ENCODE results near the gene ANGPTL5. TPM values are rescaled to one million over a fixed set of nuclear protein-coding genes. Genes with fewer than 3 reads are reported as not detected.

Gene ANGPTL5
- total RNA-seq, 2 experiments from 2014 or later, result not detected

DNA sequence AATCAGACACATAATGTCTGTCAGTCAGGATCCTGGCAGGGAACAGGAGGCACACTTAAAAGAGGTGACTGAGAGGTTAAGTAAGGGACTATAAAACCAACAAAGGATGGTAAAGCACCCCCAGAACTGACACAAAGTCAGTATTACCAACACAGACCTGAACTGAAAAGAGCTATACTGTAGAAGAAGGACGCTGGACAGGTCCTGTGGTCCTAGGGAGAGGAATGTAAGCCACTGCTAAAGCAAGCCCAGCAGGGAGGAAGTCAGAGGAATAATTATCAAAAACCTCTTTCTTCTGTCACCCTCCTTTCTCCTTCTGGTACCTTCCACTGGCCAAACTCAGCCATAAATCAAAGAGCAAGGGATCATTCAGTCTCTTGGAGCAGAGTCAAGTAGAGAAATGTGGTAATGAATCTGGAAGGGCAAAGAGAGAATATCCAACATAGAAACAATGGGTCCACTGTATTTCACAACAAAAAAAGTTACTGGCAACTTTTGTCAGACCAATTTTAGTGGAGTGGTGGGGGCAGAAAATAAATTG is 33.4 kb upstream of the ANGPTL5 start:
- Mint-ChIP-seq H3K36me3 (ENCODE audit: low read depth) (no peaks in the 10 kb centered on the region), H3K4me3 (no peak overlapping the region), H3K27me3 (no peaks in the 10 kb centered on the region), H3K27ac (no peak overlapping the region), H3K4me1 (ENCODE audit: low read depth) (no peaks in the 10 kb centered on the region), H3K9me3 (no peaks in the 10 kb centered on the region)
- intact Hi-C loops (cut with micrococcal nuclease), result no loop called here
- ATAC-seq (no peak), DNase-seq (no peak)
- TF ChIP-seq CTCF (IDR thresholded peaks at IDR 0.05), result no peak
- POLR2A ChIA-PET, result no interaction called here
- CTCF ChIA-PET, result no interaction called here

DNA sequence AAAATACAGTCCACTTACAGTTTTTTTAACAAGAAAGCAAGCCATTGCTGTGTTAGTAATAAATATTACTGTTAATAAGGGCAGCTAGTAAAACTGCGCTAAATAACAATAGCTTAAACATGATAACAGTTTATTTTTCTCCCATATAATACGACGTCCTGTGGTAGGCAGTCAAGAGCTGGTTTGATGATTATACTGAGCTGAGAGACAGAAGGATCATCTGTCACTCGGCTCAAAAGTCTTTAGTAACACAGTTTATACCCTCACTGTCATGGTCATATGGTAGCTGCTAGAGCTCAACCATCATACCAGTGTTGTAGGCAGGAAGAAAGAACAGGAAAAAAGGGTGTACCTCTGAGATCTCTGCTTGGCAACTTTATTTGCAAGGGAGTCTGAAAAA is 29.1 kb upstream of the ANGPTL5 start:
- CTCF ChIA-PET, result interaction anchor here (1.3 to 1.5 kb wide), 2 partner anchors 62 to 85 kb away, joined by 5 to 6 read pairs; no protein-coding TSS in a partner anchor

DNA sequence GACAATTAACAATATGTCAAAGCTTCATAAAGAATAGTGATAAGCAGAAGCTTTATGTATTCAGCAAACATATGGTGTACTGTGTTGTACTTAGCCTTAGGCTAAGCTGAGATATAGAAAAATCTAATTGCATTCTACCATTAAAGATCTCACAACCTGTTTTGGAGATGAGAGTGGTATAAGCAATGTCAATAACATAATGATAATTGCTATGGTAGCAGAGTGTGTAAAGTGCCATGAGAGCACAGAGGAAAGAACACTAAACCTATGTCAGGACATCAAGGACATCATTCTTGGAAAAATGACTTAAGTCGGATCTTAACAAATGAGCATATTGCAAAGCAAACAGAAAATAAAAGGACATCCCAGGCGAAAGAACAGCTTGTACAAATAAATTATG is 28.6 kb upstream of the ANGPTL5 start:
- POLR2A ChIA-PET, result no interaction called here
- Mint-ChIP-seq H3K4me3 (no peak overlapping the region), H3K4me1 (ENCODE audit: low read depth) (no peaks in the 10 kb centered on the region), H3K36me3 (ENCODE audit: low read depth) (no peaks in the 10 kb centered on the region), H3K27ac (no peak overlapping the region), H3K9me3 (no peaks in the 10 kb centered on the region), H3K27me3 (no peaks in the 10 kb centered on the region)
- no peak for TF ChIP-seq CTCF (IDR thresholded peaks at IDR 0.05)
- intact Hi-C loops (cut with micrococcal nuclease), result no loop called here
- ATAC-seq (no peak), DNase-seq (no peak)
- CTCF ChIA-PET, result interaction anchor here (1.3 to 1.5 kb wide), 2 partner anchors 63 to 84 kb away, joined by 5 to 6 read pairs; no protein-coding TSS in a partner anchor

More for the DNA sequence above, 29.1 kb upstream of the ANGPTL5 start:
- H3K27me3 Mint-ChIP-seq, result no peaks in the 10 kb centered on the region
- H3K9me3 Mint-ChIP-seq, result no peaks in the 10 kb centered on the region
- TF ChIP-seq CTCF (IDR thresholded peaks at IDR 0.05), result no peak
- no peaks in the 10 kb centered on the region for H3K4me1 Mint-ChIP-seq (ENCODE audit: low read depth)
- H3K36me3 Mint-ChIP-seq (ENCODE audit: low read depth), result no peaks in the 10 kb centered on the region
- no peak overlapping the region for H3K4me3 Mint-ChIP-seq
- DNase-seq (no peak), ATAC-seq (no peak)
- POLR2A ChIA-PET, result no interaction called here
- no peak overlapping the region for H3K27ac Mint-ChIP-seq
- intact Hi-C loops (cut with micrococcal nuclease), result no loop called here

GRCh38 chr11:101940901-101941520 is 24.7 kb upstream of the ANGPTL5 start:
- Mint-ChIP-seq H3K4me3 (no peak overlapping the region), H3K9me3 (no peaks in the 10 kb centered on the region), H3K27me3 (no peaks in the 10 kb centered on the region), H3K4me1 (ENCODE audit: low read depth) (no peaks in the 10 kb centered on the region), H3K36me3 (ENCODE audit: low read depth) (no peaks in the 10 kb centered on the region), H3K27ac (no peak overlapping the region)
- ATAC-seq, result no peak
- ChIA-PET POLR2A (interaction anchor here (0.6 kb wide), 1 partner anchor 28 kb away, joined by 3 read pairs; no protein-coding TSS in a partner anchor), CTCF (no interaction called here)
- DNase-seq, result no peak
- TF ChIP-seq CTCF (IDR thresholded peaks at IDR 0.05), result no peak
- intact Hi-C loops (cut with micrococcal nuclease), result no loop called here

DNA sequence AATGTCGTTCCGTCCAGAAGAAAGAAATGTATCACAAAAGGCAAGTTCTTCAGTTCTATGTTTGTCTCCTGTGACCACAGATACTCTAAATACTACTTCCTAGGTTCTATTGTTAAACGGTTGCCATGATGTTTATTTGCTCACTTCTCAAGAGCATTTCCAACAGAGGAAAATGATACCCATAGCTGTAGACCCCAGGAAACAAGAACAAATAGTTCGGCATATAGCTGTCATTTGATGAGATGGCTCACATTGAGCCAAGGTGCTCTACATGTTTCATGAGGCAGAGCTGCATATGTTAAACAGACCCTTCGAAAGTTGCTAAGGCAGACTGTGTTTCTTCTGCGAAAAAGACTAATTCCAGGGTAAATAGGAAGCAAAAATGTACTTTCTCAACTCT is 15.4 kb upstream of the ANGPTL5 start:
- no peaks in the 10 kb centered on the region for H3K4me1 Mint-ChIP-seq (ENCODE audit: low read depth)
- DNase-seq, result no peak
- ChIA-PET POLR2A (no interaction called here), CTCF (no interaction called here)
- H3K27me3 Mint-ChIP-seq, result no peaks in the 10 kb centered on the region
- TF ChIP-seq CTCF (IDR thresholded peaks at IDR 0.05), result no peak
- H3K4me3 Mint-ChIP-seq, result no peak overlapping the region
- peaks cover 6% of the 10 kb centered on the region for H3K9me3 Mint-ChIP-seq
- H3K36me3 Mint-ChIP-seq (ENCODE audit: low read depth), result no peaks in the 10 kb centered on the region
- H3K27ac Mint-ChIP-seq, result no peak overlapping the region
- no peak for ATAC-seq
- intact Hi-C loops (cut with micrococcal nuclease), result no loop called here

Measured in activated CD8-positive, alpha-beta T cell treated with anti-CD3 and anti-CD28 coated beads for 36 hours (primary cell).